Neuron (in vitro differentiated cells): ENCODE results near the gene COMMD8.

ENCODE experiments used
- H2AFZ ChIP-seq: one replicate; pipeline ENCODE4 v1.6.1; 2013; ENCODE audit warnings: low read depth, mild to moderate bottlenecking, inconsistent platforms, low read length, moderate library complexity
- H3K27me3 ChIP-seq: one replicate; pipeline ENCODE4 v1.6.1; 2013; ENCODE audit warnings: low read length; ENCODE audit not compliant: insufficient read depth
- H3K36me3 ChIP-seq: one replicate; pipeline ENCODE4 v1.6.1; 2013; ENCODE audit warnings: low read length; ENCODE audit not compliant: insufficient read depth
- H3K4me1 ChIP-seq: one replicate; pipeline ENCODE4 v1.6.1; 2013; ENCODE audit warnings: low read length; ENCODE audit not compliant: insufficient read depth
- H3K4me3 ChIP-seq: 2 replicates; pipeline ENCODE4 v1.5.1; 2013; ENCODE audit warnings: mild to moderate bottlenecking, low read length, moderate library complexity
- H3K9me3 ChIP-seq: one replicate; pipeline ENCODE4 v1.6.1; 2013; ENCODE audit warnings: low read length

COMMD8 gene

DNA sequence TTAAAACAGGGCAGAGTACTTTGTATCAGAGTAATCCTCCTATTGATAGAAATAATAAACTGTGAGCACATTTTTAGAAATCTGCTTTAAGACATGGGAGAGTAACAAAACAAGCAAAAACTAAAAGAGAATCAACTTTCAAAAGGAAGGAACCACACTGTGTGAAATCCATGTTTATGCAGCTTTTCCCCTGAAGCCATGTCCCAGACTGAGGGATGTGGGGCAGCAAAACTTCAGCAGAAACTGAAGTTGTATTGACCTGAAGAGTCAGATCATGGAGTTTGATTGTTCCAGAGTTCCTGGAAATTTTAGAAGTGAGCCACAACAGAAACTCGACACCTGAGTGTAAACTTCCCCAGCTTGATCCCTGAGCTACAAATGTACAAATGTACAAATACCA, 53.2 kb downstream of the COMMD8 start:
- no peak overlapping the region for H2AFZ ChIP-seq
- no peaks in the 10 kb centered on the region for H3K9me3 ChIP-seq
- no peaks in the 10 kb centered on the region for H3K27me3 ChIP-seq
- no peaks in the 10 kb centered on the region for H3K36me3 ChIP-seq
- H3K4me3 ChIP-seq, result no peak overlapping the region
- no peaks in the 10 kb centered on the region for H3K4me1 ChIP-seq

DNA sequence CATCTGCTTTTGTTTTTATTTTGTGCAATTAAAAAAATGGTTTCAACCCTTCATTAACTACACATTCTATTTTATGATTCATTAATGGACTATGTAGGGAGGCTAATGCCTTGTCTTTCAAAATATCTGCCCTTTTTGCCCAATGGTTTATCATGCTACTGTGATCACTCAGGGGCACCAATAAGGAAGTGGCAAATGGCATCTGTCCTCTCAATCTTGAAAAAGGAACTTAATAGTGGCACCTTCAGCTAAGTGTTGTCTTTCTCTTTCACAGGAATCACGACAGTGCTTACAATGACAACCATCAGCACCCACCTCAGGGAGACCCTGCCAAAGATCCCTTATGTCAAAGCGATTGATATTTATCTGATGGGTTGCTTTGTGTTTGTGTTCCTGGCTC, 57.1 kb downstream of the COMMD8 start:
- no peak overlapping the region for H3K4me3 ChIP-seq
- no peaks in the 10 kb centered on the region for H3K9me3 ChIP-seq
- H3K36me3 ChIP-seq, result no peaks in the 10 kb centered on the region
- no peaks in the 10 kb centered on the region for H3K27me3 ChIP-seq
- no peaks in the 10 kb centered on the region for H3K4me1 ChIP-seq
- H2AFZ ChIP-seq, result no peak overlapping the region
